ENCODE measurements around the gene CYGB.

The CYGB gene

GRCh38 chr17:76557368-76558197 is 20.1 kb upstream of the CYGB start:
- Histone ChIP-seq H3K27ac (peak overlapping the region; percentile 92), H3K27me3 (replicated peaks) (no peaks in the 10 kb centered on the region), H3K36me3 (replicated peaks) (peaks cover 29% of the 10 kb centered on the region), H3K4me3 (ENCODE audit: low read depth, low read length) (peak overlapping the region; percentile 98)
- peak; percentile 81 for TF ChIP-seq CTCF (IDR thresholded peaks at IDR 0.05; ENCODE audit: low read depth, low read length, missing control alignments)
- peak; percentile 94 for DNase-seq
- in situ Hi-C loops (cut with HindIII; ENCODE audit: low pct_ligation_motif_present, low sequenced_read_pairs) = no loop called here

- no peak for TF ChIP-seq CTCF (IDR thresholded peaks at IDR 0.05; ENCODE audit: low read depth, low read length, missing control alignments)
- Histone ChIP-seq H3K4me3 (ENCODE audit: low read depth, low read length) (peak overlapping the region; percentile 98), H3K27ac (peak overlapping the region; percentile 92), H3K27me3 (replicated peaks) (no peaks in the 10 kb centered on the region), H3K36me3 (replicated peaks) (peaks cover 25% of the 10 kb centered on the region)
- DNase-seq = no peak
- in situ Hi-C loops (cut with HindIII; ENCODE audit: low pct_ligation_motif_present, low sequenced_read_pairs) = no loop called here
Observed at GRCh38 chr17:76556765-76557367, 19.4 kb upstream of the CYGB start.

GRCh38 chr17:76554131-76554530 is 16.6 kb upstream of the CYGB start:
- Histone ChIP-seq H3K27ac (no peak overlapping the region), H3K36me3 (replicated peaks) (peaks cover 2% of the 10 kb centered on the region), H3K27me3 (replicated peaks) (no peaks in the 10 kb centered on the region), H3K4me3 (ENCODE audit: low read depth, low read length) (no peak overlapping the region)
- in situ Hi-C loops (cut with HindIII; ENCODE audit: low pct_ligation_motif_present, low sequenced_read_pairs) = no loop called here
- no peak for DNase-seq
- TF ChIP-seq CTCF (IDR thresholded peaks at IDR 0.05; ENCODE audit: low read depth, low read length, missing control alignments) = no peak

DNA sequence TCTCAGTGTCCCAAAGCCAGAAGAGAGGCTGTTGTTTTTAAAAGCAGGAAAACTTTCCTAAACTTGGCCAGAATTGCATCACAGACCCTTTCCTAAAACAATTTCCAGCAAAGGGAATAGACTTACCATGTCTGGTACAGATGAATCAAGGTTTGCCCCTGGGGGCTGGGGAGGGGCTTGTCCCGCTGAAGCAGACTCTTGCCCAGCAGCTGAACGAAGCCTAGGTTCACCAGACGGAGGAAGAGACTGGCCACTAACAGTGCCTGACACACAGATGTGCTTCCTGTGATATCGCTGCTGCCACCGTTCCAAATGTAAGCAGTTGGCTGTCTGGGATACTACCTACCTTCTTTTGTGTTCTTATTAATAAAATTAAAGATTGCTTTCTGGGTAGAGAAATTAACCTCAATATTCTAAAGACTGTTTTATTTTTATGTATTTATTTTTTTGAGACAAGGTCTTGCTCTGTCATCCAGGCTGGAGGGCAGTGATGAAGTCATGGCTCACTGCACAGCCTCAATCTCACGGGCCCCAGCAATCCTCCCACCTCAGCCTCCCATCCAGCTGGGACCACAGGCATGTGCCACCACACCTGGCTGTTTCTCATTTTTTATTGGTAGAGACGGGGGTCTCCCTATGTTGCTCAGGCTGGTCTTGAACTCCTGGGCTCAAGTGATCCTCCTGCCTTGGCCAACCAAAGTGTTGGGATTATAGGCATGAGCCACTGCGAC is 15.8 kb upstream of the CYGB start:
- DNase-seq = no peak
- in situ Hi-C loops (cut with HindIII; ENCODE audit: low pct_ligation_motif_present, low sequenced_read_pairs) = no loop called here
- H3K36me3 ChIP-seq (replicated peaks) = no peaks in the 10 kb centered on the region
- H3K4me3 ChIP-seq (ENCODE audit: low read depth, low read length) = no peak overlapping the region
- no peak overlapping the region for H3K27ac ChIP-seq
- TF ChIP-seq CTCF (IDR thresholded peaks at IDR 0.05; ENCODE audit: low read depth, low read length, missing control alignments) = no peak
- H3K27me3 ChIP-seq (replicated peaks) = no peaks in the 10 kb centered on the region

GRCh38 chr17:76551685-76552084 is 14.2 kb upstream of the CYGB start:
- in situ Hi-C loops (cut with HindIII; ENCODE audit: low pct_ligation_motif_present, low sequenced_read_pairs) = no loop called here
- H3K27ac ChIP-seq = no peak overlapping the region
- no peaks in the 10 kb centered on the region for H3K27me3 ChIP-seq (replicated peaks)
- H3K4me3 ChIP-seq (ENCODE audit: low read depth, low read length) = no peak overlapping the region
- DNase-seq = no peak
- H3K36me3 ChIP-seq (replicated peaks) = no peaks in the 10 kb centered on the region
- no peak for TF ChIP-seq CTCF (IDR thresholded peaks at IDR 0.05; ENCODE audit: low read depth, low read length, missing control alignments)

All from brain microvascular endothelial cell (primary cell).